GM21786 (cell line): Measurements from ENCODE around the gene ZNF66.
"Not testable (repeated sequence)": the region's sequence is repeated elsewhere in the genome, so short reads cannot be mapped to it uniquely, and the experiment has no call there.

ENCODE experiments used
- ATAC-seq: cut with Tn5 transposase; IDR thresholded peaks from one replicate; pipeline ENCODE4 v1.9.1; 2021; ENCODE audit not compliant: unreplicated experiment

ZNF66 gene

GRCh38 chr19:20776083-20777076, at the start of gene ZNF66:
Gene ZNF66, plus strand, starts transcription at chr19:20776304. Its CDS starts 144 bp downstream, at chr19:20776448.
- peak; percentile 95 for ATAC-seq

- not testable (repeated sequence) for ATAC-seq
These were observed 25.9 kb upstream of the ZNF66 start for GRCh38 chr19:20750169-20750568.

DNA sequence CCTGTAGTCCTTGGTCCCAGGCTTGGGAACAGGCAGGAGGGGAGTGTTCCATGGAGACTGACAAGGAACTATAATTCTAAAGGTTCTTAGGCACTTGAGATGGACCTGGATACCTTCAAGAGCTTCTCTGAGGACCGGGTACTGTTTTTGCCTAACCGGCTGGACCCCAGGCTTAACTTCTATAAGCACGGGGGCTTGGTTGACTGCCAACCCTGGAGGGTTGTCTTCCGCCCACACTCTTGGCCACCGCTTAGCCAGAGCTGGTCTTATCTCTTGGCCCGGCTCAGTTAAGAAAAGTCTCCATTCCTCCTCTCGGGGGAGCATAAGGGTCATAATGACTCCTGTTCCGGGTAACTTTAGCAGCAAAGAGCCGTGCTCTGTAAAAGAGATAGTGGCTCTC, 23.8 kb upstream of the ZNF66 start:
- not testable (repeated sequence) for ATAC-seq

- ATAC-seq: not testable (repeated sequence)
These were observed 6.8 kb upstream of the ZNF66 start for GRCh38 chr19:20769225-20769736.

DNA sequence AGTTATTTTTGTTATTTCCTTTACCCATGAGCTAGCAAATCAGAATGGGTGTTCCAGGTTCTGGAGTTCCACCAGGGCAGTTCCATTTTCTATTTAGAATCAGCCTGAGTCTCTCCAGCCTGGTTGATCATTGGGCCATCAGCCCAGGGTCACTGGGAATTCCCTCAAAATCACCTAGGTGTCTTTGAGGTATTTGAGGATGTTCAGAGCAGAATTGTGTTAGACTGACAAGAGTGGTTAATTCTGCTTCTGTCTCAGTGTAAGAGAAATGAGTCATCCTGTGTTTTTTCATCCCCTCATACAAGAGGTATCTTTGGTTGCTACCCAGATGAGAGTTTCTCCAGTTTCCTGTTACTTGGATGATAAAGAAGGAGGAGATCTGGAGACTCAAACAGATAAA, 11.7 kb downstream of the ZNF66 start:
- no peak for ATAC-seq

DNA sequence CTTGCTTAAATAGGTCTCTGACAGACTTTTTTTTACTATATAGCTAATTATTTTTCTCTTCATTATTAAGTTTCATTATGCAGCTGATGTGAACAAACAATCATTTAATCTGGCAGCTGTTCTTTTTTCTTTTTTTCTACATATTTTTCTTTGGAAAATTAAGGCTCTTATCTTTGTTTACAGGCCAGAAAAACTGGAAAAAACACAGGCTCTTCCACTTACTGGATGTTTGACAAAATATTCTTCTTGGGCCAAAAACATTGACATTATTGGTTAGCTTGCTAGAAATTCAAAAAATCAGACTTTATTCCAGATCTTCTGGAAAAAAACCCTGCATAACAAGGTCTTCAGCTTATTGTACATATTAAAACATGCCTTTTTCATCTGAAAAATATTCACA, 15.7 kb downstream of the ZNF66 start:
- no peak for ATAC-seq

DNA sequence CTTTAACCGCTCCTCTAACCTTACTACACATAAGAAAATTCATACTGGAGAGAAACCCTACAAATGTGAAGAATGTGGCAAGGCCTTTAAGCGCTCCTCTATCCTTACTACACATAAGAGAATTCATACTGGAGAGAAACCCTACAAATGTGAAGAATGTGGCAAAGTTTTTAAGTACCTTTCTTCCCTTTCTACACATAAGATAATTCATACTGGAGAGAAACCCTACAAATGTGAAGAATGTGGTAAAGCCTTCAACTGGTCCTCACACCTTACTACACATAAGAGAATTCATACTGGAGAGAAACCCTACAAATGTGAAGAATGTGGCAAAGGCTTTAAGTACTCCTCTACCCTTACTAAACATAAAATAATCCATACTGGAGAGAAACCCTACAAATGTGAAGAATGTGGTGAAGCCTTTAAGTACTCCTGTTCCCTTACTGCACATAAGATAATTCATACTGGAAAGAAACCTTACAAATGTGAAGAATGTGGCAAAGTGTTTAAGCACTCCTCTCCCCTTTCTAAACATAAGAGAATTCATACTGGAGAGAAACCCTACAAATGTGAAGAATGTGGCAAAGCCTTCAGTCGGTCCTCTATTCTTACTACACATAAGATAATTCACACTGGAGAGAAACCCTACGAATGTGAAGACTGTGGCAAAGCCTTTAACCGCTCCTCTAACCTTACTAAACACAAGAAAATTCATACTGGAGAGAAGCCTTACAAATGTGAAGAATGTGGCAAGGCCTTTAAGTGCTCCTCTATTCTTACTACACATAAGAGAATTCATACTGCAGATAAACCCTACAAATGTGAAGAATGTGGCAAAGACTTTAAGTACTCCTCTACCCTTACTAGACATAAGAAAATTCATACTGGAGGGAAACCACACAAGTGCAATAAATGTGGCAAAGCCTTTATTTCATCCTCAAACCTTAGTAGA, 30.5 kb downstream of the ZNF66 start:
- ATAC-seq: not testable (repeated sequence)

- no peak for ATAC-seq
These were observed 64.3 kb downstream of the ZNF66 start for GRCh38 chr19:20840371-20840770.
